Neural cell (in vitro differentiated cells): ENCODE results near the gene KIF19. TPM values are rescaled to one million over a fixed set of nuclear protein-coding genes. Genes with fewer than 3 reads are reported as not detected.

ENCODE experiments used
- H2AFZ ChIP-seq: fragments of 200-600, 300-800 bp; sonication (generic), shearing (Covaris generic); 2 replicates; pipeline ENCODE4 v1.6.0; 2014; ENCODE audit warnings: low read depth, mild to moderate bottlenecking, antibody characterized with exemption, low read length, moderate library complexity
- H3F3A ChIP-seq: fragments of 200-600 bp; shearing (Covaris generic); 2 replicates; pipeline ENCODE4 v1.6.1; 2016; ENCODE audit warnings: mild to moderate bottlenecking, moderate library complexity, mixed read lengths, antibody characterized with exemption, low read length; ENCODE audit not compliant: insufficient read depth, poor library complexity, severe bottlenecking
- H3K27ac ChIP-seq: fragments of 200-600, 300-800 bp; sonication (generic), shearing (Covaris generic); 2 replicates; pipeline ENCODE4 v1.5.1; 2014; ENCODE audit warnings: mild to moderate bottlenecking, low read length, moderate library complexity
- H3K27me3 ChIP-seq: fragments of 300-800, 200-600 bp; sonication (generic), shearing (Covaris generic); 2 replicates; pipeline ENCODE4 v1.6.0; 2014; ENCODE audit warnings: mild to moderate bottlenecking, low read depth, low read length, moderate library complexity; ENCODE audit not compliant: insufficient read depth
- H3K36me3 ChIP-seq: fragments of 300-800, 200-600 bp; sonication (generic), shearing (Covaris generic); 2 replicates; pipeline ENCODE4 v1.5.1; 2014; ENCODE audit warnings: mild to moderate bottlenecking, antibody characterized with exemption, low read length, moderate library complexity; ENCODE audit not compliant: insufficient read depth
- H3K4me2 ChIP-seq: fragments of 300-800, 200-600 bp; sonication (generic), shearing (Covaris generic); 2 replicates; pipeline ENCODE4 v1.6.0; 2014; ENCODE audit warnings: mild to moderate bottlenecking, low read length
- H3K4me3 ChIP-seq: fragments of 300-800, 200-600 bp; sonication (generic), shearing (Covaris generic); 2 replicates; pipeline ENCODE4 v1.5.1; 2014; ENCODE audit warnings: mild to moderate bottlenecking, low read length, moderate library complexity
- H3K79me2 ChIP-seq: fragments of 200-600 bp; shearing (Covaris generic); replicated peaks from 2 replicates; pipeline ENCODE4 v1.6.0; 2014; ENCODE audit warnings: mild to moderate bottlenecking, low read length, moderate library complexity; ENCODE audit not compliant: insufficient read depth
- H3K9ac ChIP-seq: fragments of 300-800, 200-600 bp; sonication (generic), shearing (Covaris generic); 2 replicates; pipeline ENCODE4 v1.6.1; 2016; ENCODE audit warnings: mild to moderate bottlenecking, low read length, mixed read lengths
- H3K9me2 ChIP-seq: fragments of 200-600 bp; shearing (Covaris generic); 2 replicates; pipeline ENCODE4 v1.6.1; 2016; ENCODE audit warnings: mild to moderate bottlenecking, low read length, mixed read lengths; ENCODE audit not compliant: insufficient read depth
- H3K9me3 ChIP-seq: fragments of 200-600, 300-800 bp; sonication (generic), shearing (Covaris generic); 2 replicates; pipeline ENCODE4 v1.6.1; 2016; ENCODE audit warnings: mild to moderate bottlenecking, mixed run types, low read length, moderate library complexity, mixed read lengths
- H4K20me1 ChIP-seq: fragments of 200-600 bp; shearing (Covaris generic); 2 replicates; pipeline ENCODE4 v1.6.1; 2016; ENCODE audit warnings: mild to moderate bottlenecking, mixed run types; ENCODE audit not compliant: insufficient read depth
- EP300 ChIP-seq: fragments of 450-650 bp; conservative IDR thresholded peaks from 2 replicates; pipeline ENCODE4 v1.6.1; 2014; ENCODE audit warnings: antibody characterized with exemption, mild to moderate bottlenecking, moderate library complexity; ENCODE audit not compliant: poor library complexity, severe bottlenecking
- EZH2 ChIP-seq: fragments of 200-600, 300-800 bp; shearing (Covaris generic), sonication (generic); IDR thresholded peaks from 2 replicates; pipeline ENCODE4 v1.6.1; 2014; ENCODE audit warnings: antibody characterized with exemption, low read length, borderline replicate concordance, mild to moderate bottlenecking; ENCODE audit not compliant: insufficient read depth, poor library complexity, severe bottlenecking
- MXI1 ChIP-seq: fragments of 450-650 bp; conservative IDR thresholded peaks from 2 replicates; pipeline ENCODE4 v1.6.1; 2014; ENCODE audit warnings: antibody characterized with exemption, mild to moderate bottlenecking; ENCODE audit not compliant: poor library complexity, severe bottlenecking
- POLR2AphosphoS5 ChIP-seq: IDR thresholded peaks from 2 replicates; pipeline ENCODE4 v1.6.1; 2012
- RAD21 ChIP-seq: fragments of 450-650 bp; conservative IDR thresholded peaks from 2 replicates; pipeline ENCODE4 v1.6.1; 2014; ENCODE audit warnings: antibody characterized with exemption, mild to moderate bottlenecking, moderate library complexity
- SMC3 ChIP-seq: fragments of 450-650 bp; conservative IDR thresholded peaks from 2 replicates; pipeline ENCODE4 v1.6.1; 2014; ENCODE audit warnings: antibody characterized with exemption, mild to moderate bottlenecking, moderate library complexity; ENCODE audit not compliant: poor library complexity
- TAF1 ChIP-seq: IDR thresholded peaks from 2 replicates; pipeline ENCODE4 v1.6.1; 2012; ENCODE audit warnings: low read depth
- polyA plus RNA-seq: library from polyadenylated mRNA; depleted of rRNA; stranded (reverse); fragments of >200 nt; gene quantifications from 2 replicates; pipeline ENCODE4 v1.2.3, GENCODE V29; 2014
- TF ChIP-seq, protein P1 (sequence below): fragments of 450-650 bp; IDR thresholded peaks from 2 replicates; pipeline ENCODE4 v1.5.1; 2014; ENCODE audit warnings: antibody characterized with exemption, mild to moderate bottlenecking, moderate library complexity; ENCODE audit not compliant: poor library complexity, severe bottlenecking
- TF ChIP-seq, protein P2 (sequence below): IDR thresholded peaks from 2 replicates; pipeline ENCODE4 v1.6.1; 2012; ENCODE audit warnings: borderline replicate concordance

Gene KIF19
- polyA plus RNA-seq, 1 donor from 2014 or later: not detected

DNA sequence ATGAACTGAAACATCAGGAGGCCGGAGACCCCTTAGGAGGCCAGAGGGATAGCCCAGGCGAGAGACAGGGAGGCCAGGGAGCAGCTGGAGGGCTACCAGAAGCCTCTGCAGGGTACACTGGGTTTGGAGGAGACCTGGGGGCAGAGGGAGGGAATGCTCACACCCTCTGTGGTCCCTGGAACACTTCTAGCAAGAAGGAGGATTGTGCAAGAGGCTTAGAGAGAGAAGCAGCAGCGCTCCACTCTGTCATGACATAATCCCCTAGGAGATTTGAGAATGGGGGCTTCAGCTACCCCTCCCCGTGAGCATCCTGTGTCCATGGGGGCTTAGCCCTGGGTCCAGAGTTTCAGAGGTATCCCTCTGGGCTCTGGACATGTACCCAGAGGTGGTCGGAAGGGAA is 57.1 kb downstream of the KIF19 start:
- TF ChIP-seq TAF1 (no peak), EP300 (no peak), SMC3 (no peak), RAD21 (no peak), EZH2 (no peak), POLR2AphosphoS5 (no peak)
- Histone ChIP-seq H3K36me3 (no peaks in the 10 kb centered on the region), H3K4me2 (no peak overlapping the region), H3K9me2 (no peaks in the 10 kb centered on the region), H3K9ac (no peak overlapping the region), H4K20me1 (no peaks in the 10 kb centered on the region), H3K4me3 (no peak overlapping the region), H3K27ac (no peak overlapping the region), H3F3A (no peaks in the 10 kb centered on the region), H3K79me2 (no peaks in the 10 kb centered on the region), H3K27me3 (no peaks in the 10 kb centered on the region), H2AFZ (no peak overlapping the region), H3K9me3 (no peaks in the 10 kb centered on the region)

DNA sequence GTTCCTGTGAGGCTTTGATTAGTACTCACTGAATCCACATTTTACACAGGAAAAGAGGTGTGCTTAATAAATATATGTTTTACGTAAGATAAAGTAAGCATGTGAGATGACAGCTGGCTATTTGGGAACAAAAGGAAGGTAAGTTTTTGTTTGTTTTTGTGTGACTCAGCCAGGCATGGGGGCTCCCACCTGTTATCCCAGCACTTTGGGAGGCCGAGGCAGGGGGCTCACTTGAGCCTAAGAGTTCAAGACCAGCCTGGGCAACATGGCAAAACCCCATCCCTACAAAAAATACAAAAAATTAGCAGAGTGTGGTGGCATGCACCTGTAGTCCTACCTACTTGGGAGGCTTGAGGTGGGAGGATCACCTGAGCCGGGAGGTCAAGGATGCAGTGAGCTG is 59.2 kb downstream of the KIF19 start:
- H3K27me3 ChIP-seq: no peaks in the 10 kb centered on the region
- H2AFZ ChIP-seq: no peak overlapping the region
- H3K9me3 ChIP-seq: no peaks in the 10 kb centered on the region
- no peaks in the 10 kb centered on the region for H3K36me3 ChIP-seq
- no peaks in the 10 kb centered on the region for H4K20me1 ChIP-seq
- H3F3A ChIP-seq: no peaks in the 10 kb centered on the region
- no peak overlapping the region for H3K4me2 ChIP-seq
- TF ChIP-seq POLR2AphosphoS5: no peak
- no peak for TF ChIP-seq SMC3
- TF ChIP-seq, protein P1, sequence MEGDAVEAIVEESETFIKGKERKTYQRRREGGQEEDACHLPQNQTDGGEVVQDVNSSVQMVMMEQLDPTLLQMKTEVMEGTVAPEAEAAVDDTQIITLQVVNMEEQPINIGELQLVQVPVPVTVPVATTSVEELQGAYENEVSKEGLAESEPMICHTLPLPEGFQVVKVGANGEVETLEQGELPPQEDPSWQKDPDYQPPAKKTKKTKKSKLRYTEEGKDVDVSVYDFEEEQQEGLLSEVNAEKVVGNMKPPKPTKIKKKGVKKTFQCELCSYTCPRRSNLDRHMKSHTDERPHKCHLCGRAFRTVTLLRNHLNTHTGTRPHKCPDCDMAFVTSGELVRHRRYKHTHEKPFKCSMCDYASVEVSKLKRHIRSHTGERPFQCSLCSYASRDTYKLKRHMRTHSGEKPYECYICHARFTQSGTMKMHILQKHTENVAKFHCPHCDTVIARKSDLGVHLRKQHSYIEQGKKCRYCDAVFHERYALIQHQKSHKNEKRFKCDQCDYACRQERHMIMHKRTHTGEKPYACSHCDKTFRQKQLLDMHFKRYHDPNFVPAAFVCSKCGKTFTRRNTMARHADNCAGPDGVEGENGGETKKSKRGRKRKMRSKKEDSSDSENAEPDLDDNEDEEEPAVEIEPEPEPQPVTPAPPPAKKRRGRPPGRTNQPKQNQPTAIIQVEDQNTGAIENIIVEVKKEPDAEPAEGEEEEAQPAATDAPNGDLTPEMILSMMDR: no peak
- no peak for TF ChIP-seq EP300
- no peak for TF ChIP-seq EZH2
- no peak for TF ChIP-seq TAF1
- TF ChIP-seq MXI1: no peak
- TF ChIP-seq RAD21: no peak
- TF ChIP-seq, protein P2, sequence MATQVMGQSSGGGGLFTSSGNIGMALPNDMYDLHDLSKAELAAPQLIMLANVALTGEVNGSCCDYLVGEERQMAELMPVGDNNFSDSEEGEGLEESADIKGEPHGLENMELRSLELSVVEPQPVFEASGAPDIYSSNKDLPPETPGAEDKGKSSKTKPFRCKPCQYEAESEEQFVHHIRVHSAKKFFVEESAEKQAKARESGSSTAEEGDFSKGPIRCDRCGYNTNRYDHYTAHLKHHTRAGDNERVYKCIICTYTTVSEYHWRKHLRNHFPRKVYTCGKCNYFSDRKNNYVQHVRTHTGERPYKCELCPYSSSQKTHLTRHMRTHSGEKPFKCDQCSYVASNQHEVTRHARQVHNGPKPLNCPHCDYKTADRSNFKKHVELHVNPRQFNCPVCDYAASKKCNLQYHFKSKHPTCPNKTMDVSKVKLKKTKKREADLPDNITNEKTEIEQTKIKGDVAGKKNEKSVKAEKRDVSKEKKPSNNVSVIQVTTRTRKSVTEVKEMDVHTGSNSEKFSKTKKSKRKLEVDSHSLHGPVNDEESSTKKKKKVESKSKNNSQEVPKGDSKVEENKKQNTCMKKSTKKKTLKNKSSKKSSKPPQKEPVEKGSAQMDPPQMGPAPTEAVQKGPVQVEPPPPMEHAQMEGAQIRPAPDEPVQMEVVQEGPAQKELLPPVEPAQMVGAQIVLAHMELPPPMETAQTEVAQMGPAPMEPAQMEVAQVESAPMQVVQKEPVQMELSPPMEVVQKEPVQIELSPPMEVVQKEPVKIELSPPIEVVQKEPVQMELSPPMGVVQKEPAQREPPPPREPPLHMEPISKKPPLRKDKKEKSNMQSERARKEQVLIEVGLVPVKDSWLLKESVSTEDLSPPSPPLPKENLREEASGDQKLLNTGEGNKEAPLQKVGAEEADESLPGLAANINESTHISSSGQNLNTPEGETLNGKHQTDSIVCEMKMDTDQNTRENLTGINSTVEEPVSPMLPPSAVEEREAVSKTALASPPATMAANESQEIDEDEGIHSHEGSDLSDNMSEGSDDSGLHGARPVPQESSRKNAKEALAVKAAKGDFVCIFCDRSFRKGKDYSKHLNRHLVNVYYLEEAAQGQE: no peak
- no peak overlapping the region for H3K27ac ChIP-seq
- H3K9ac ChIP-seq: no peak overlapping the region
- H3K9me2 ChIP-seq: no peaks in the 10 kb centered on the region
- H3K4me3 ChIP-seq: no peak overlapping the region
- no peaks in the 10 kb centered on the region for H3K79me2 ChIP-seq
